ENCODE data around the gene PPME1.
"Not testable (repeated sequence)": the region's sequence is repeated elsewhere in the genome, so short reads cannot be mapped to it uniquely, and the experiment has no call there.

Gene PPME1

GRCh38 chr11:74170694-74171629, at the start of gene PPME1, which contains the start of gene C2CD3:
TSS of gene PPME1 (plus strand) at chr11:74171289. CDS start at chr11:74171422, 133 bp downstream.
TSS of gene C2CD3 (minus strand) at chr11:74171002. CDS start at chr11:74170792, 210 bp downstream.
- peak; percentile 100 for DNase-seq

GRCh38 chr11:74121804-74122203, 49.3 kb upstream of the PPME1 start:
- DNase-seq = no peak

GRCh38 chr11:74123008-74123448, 48.1 kb upstream of the PPME1 start:
- peak; percentile 61 for DNase-seq

GRCh38 chr11:74129121-74129520, 42.0 kb upstream of the PPME1 start:
- DNase-seq = not testable (repeated sequence)

GRCh38 chr11:74132833-74133232, 38.3 kb upstream of the PPME1 start:
- no peak for DNase-seq

- DNase-seq = no peak
Observed at GRCh38 chr11:74133436-74133835, 37.7 kb upstream of the PPME1 start.

GRCh38 chr11:74134661-74135060, 36.4 kb upstream of the PPME1 start:
- no peak for DNase-seq

- peak; percentile 84 for DNase-seq
Observed at GRCh38 chr11:74135127-74135840, 35.8 kb upstream of the PPME1 start.

- no peak for DNase-seq
Observed at GRCh38 chr11:74138021-74138420, 33.1 kb upstream of the PPME1 start.

- DNase-seq = peak; percentile 91
Observed at GRCh38 chr11:74138572-74138971, 32.5 kb upstream of the PPME1 start.

- no peak for DNase-seq
Observed at GRCh38 chr11:74139151-74139918, 31.8 kb upstream of the PPME1 start.

GRCh38 chr11:74139919-74140431, 31.1 kb upstream of the PPME1 start:
- DNase-seq = not testable (repeated sequence)

GRCh38 chr11:74141241-74141695, 29.8 kb upstream of the PPME1 start:
- peak; percentile 45 for DNase-seq

- DNase-seq = no peak
Observed at GRCh38 chr11:74141908-74142307, 29.2 kb upstream of the PPME1 start.

- peak; percentile 72 for DNase-seq
Observed at GRCh38 chr11:74142624-74143023, 28.5 kb upstream of the PPME1 start.

GRCh38 chr11:74144592-74144991, 26.5 kb upstream of the PPME1 start:
- no peak for DNase-seq

GRCh38 chr11:74147199-74147929, 23.7 kb upstream of the PPME1 start:
- DNase-seq = peak; percentile 61

- no peak for DNase-seq
Observed at GRCh38 chr11:74153224-74153623, 17.9 kb upstream of the PPME1 start.

- DNase-seq = peak; percentile 71
Observed at GRCh38 chr11:74154620-74155281, 16.3 kb upstream of the PPME1 start.

- no peak for DNase-seq
Observed at GRCh38 chr11:74157169-74157568, 13.9 kb upstream of the PPME1 start.

GRCh38 chr11:74159642-74160041, 11.4 kb upstream of the PPME1 start:
- DNase-seq = no peak
